K562 (cell line): ENCODE results near the gene COA5. TPM values are rescaled to one million over a fixed set of nuclear protein-coding genes. Genes with fewer than 3 reads are reported as not detected.

ENCODE experiments used
- ATAC-seq: fragments of 200-7000 bp; cut with Tn5 transposase; 3 replicates; pipeline ENCODE4 v1.9.1; 2020; ENCODE audit warnings: moderate library complexity
- BruUV-seq: library from RNA; stranded (reverse); fragments of 400-500 nt; replicated peaks from 2 replicates; lab custom pipeline; 2021; lab: Mats Ljungman, UMichigan
- CTCF ChIA-PET: fragments of 300-600 bp; formaldehyde crosslinking; extraction: SDS; loops from one replicate; lab custom pipeline; 2021; ENCODE audit warnings: low intra/inter-chr PET ratio; lab: Yijun Ruan, JAX
- POLR2A ChIA-PET: fragments of 300-600, 350-650 bp; sonication (Branson Sonifier 250); formaldehyde crosslinking; extraction: SDS; loops from one replicate; lab custom pipeline; 2021; ENCODE audit warnings: antibody characterized with exemption, inconsistent platforms; lab: Yijun Ruan, JAX
- DNase-seq, 4 experiments: peaks; one replicate each; pipeline versions ENCODE4 v3.0.0 to v3.0.0-alpha.2; 2011 to 2018; ENCODE audit warnings: low spot score in 3 of 4, mixed read lengths in 3 of 4; ENCODE audit errors: extremely low read depth in 1 of 4
- FAIRE-seq: peaks from 2 replicates; lab custom pipeline; 2011; peaks lifted over from hg19 to GRCh38; lab: Jason Lieb, UNC
- H2AFZ ChIP-seq: 2 replicates; pipeline ENCODE4 v1.6.0; 2011; ENCODE audit warnings: low read depth, low read length, control low read depth, inconsistent platforms
- H3K27ac ChIP-seq: fragments of 200-600 bp; 3 replicates; pipeline ENCODE4 v1.8.0; 2011; ENCODE audit warnings: low read depth, mild to moderate bottlenecking, control low read depth, inconsistent platforms, low read length, moderate library complexity, mixed read lengths; ENCODE audit errors: extremely low read depth
- H3K27me3 ChIP-seq, 2 experiments: fragments of 300-600 bp in 1 of 2; 2 replicates in 1 of 2; 3 replicates in 1 of 2; pipeline versions ENCODE4 v1.6.0 to v1.8.0; 2011; ENCODE audit warnings: inconsistent platforms in 2 of 2, low read length in 2 of 2, mild to moderate bottlenecking in 1 of 2, mixed read lengths in 1 of 2, moderate library complexity in 1 of 2; ENCODE audit not compliant: control insufficient read depth in 2 of 2, insufficient read depth in 2 of 2
- H3K36me3 ChIP-seq: fragments of 300-600 bp; 3 replicates; pipeline ENCODE4 v1.8.0; 2011; ENCODE audit warnings: mild to moderate bottlenecking, low read length, inconsistent platforms; ENCODE audit not compliant: control insufficient read depth, insufficient read depth
- H3K4me1 ChIP-seq, 2 experiments: fragments of 200-600 bp in 1 of 2; replicated peaks in 1 of 2; 2 replicates in 1 of 2; 3 replicates in 1 of 2; pipeline versions ENCODE4 v1.5.1 to v1.8.0; 2011; ENCODE audit warnings: inconsistent platforms in 2 of 2, low read length in 2 of 2, mild to moderate bottlenecking in 1 of 2, mixed read lengths in 1 of 2, moderate library complexity in 1 of 2; ENCODE audit not compliant: control insufficient read depth in 2 of 2, insufficient read depth in 2 of 2
- H3K4me2 ChIP-seq: 2 replicates; pipeline ENCODE4 v1.6.1; 2011; ENCODE audit warnings: low read length, control low read depth, inconsistent platforms, mixed read lengths; ENCODE audit not compliant: insufficient read depth
- H3K4me3 ChIP-seq: fragments of 200-600 bp; sonication (generic), shearing (Covaris generic); 2 replicates; pipeline ENCODE4 v1.5.1; 2016; ENCODE audit warnings: control low read depth, inconsistent platforms
- H3K79me2 ChIP-seq: fragments of 200-600 bp; 3 replicates; pipeline ENCODE4 v1.8.0; 2011; ENCODE audit warnings: low read length, inconsistent platforms; ENCODE audit not compliant: control insufficient read depth, insufficient read depth
- H3K9ac ChIP-seq, 2 experiments: 2 replicates each; pipeline versions ENCODE4 v1.6.0 to v1.6.1; 2011; ENCODE audit warnings: low read depth in 2 of 2, low read length in 2 of 2, control low read depth in 1 of 2, inconsistent platforms in 1 of 2, mild to moderate bottlenecking in 1 of 2, mixed read lengths in 1 of 2; ENCODE audit not compliant: insufficient read depth in 1 of 2
- H3K9me1 ChIP-seq: one replicate; pipeline ENCODE4 v1.6.0; 2011; ENCODE audit warnings: inconsistent platforms, mild to moderate bottlenecking, low read length, moderate library complexity; ENCODE audit not compliant: control insufficient read depth, insufficient read depth
- H3K9me3 ChIP-seq: replicated peaks from 2 replicates; pipeline ENCODE4 v1.5.1; 2011; ENCODE audit warnings: low read depth, low read length, inconsistent platforms; ENCODE audit not compliant: control insufficient read depth, insufficient read depth
- H4K20me1 ChIP-seq: replicated peaks from 2 replicates; pipeline ENCODE4 v1.6.1; 2011; ENCODE audit warnings: low read length, inconsistent platforms, mixed read lengths; ENCODE audit not compliant: control insufficient read depth, insufficient read depth
- CTBP1 ChIP-seq: fragments of 450-650 bp; IDR thresholded peaks from 2 replicates; pipeline ENCODE4 v1.6.1; 2016; ENCODE audit warnings: borderline replicate concordance
- SRSF9 ChIP-seq: fragments of 200-400 bp; formaldehyde crosslinking; IDR thresholded peaks from 2 replicates; pipeline ENCODE4 v1.6.1; 2017; ENCODE audit warnings: low read depth, low read length, borderline replicate concordance
- WGBS: fragments of 100-300 bp; shearing (Covaris generic); methylation state at CpG from one replicate; pipeline ENCODE4 v1.1.6; 2016; ENCODE audit warnings: low coverage, mixed read lengths; ENCODE audit not compliant: insufficient coverage; ENCODE audit errors: missing lambda C conversion rate; 5-methylcytosine and 5-hydroxymethylcytosine counted together
- in situ Hi-C: fragments of 300-500 bp; cut with MboI; formaldehyde crosslinking; loops from 4 replicates; pipeline ENCODE4 v1.15.0; 2018; ENCODE audit warnings: inconsistent platforms, mixed read lengths
- intact Hi-C: fragments of 100-400 bp; cut with micrococcal nuclease; formaldehyde crosslinking; loops from 2 replicates; pipeline ENCODE4 v1.14.2; 2022
- polyA plus RNA-seq, 8 experiments: library from polyadenylated mRNA; depleted of rRNA in 4 of 8; stranded (reverse) in 5 of 8; unstranded in 3 of 8; fragments of >200 nt; fragmentation: Nextera tagmentation in 2 of 8; fragmentation: Illumina TruSeq in 1 of 8; extraction: Ambion mirVana in 2 of 8; extraction: Trizol in 1 of 8; gene quantifications; 2 replicates each; pipeline versions ENCODE4 v1.2.1 to v1.2.3, GENCODE V29; 2011 to 2014; ENCODE audit warnings: inconsistent platforms in 1 of 8, missing spikeins in 1 of 8
- total RNA-seq, 7 experiments: library from RNA; depleted of rRNA in 6 of 7; stranded (reverse); fragments of >200 nt in 6 of 7; fragmentation: Illumina TruSeq in 2 of 7; extraction: Trizol in 2 of 7; gene quantifications; 2 replicates each; pipeline versions ENCODE4 v1.2.1 to v1.2.3, GENCODE V29; 2011 to 2021; ENCODE audit warnings: low replicate concordance in 1 of 7
- TF ChIP-seq, protein P1 (sequence below), 2 experiments: fragments of 250-450 bp in 1 of 2; fragments of 450-650 bp in 1 of 2; sonication (Bioruptor Pico) in 1 of 2; IDR thresholded peaks; 2 replicates each; pipeline versions ENCODE4 v1.6.1 to v1.8.0; 2016 to 2021; ENCODE audit warnings: mild to moderate bottlenecking in 2 of 2, moderate library complexity in 2 of 2, missing compliant biosample characterization in 1 of 2, missing genetic modification characterization in 1 of 2

COA5 gene
- total and polyA plus RNA-seq, 9 of the 15 experiments (the other 6 are each of a cell fraction or from before 2014, with no cell fraction given): 17.9 to 77.6 (median 33.4) TPM

DNA sequence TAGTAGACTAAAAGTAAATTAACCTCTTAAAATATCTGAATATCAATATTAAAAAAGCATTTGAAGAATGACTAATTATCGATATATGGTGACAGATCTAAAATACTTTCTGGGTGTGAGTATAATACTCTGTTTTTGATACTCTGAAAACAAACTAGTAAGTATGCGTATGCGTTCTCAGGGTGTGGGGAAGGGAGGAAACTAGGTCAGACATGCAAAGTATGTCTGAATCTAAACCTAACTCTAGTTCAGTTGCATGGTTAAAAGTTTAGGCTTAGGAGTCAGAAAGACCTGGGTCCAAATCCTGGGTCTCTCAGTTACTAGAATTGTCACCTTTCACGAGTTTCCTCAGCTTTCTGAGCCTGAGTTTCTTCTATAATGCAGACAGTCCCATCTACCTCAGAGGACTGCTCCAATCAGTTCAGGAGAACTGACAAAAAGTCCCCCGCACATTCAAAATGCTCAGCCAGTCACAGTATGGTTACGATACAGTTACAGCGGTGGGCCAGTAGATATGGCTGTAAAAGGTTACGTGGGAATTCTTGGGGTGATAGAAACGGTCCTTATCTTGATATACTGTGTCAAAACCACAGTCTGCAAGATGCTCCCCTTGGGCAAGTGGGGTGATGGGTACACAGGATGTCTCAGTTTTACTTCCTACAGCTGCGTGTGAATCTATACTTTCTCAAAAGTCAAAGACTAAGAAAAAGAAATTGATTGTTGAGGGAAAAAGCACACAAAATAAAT lies 29.3 kb upstream of the COA5 start:
- FAIRE-seq (no peak), DNase-seq (no peak)
- Histone ChIP-seq H3K27ac (no peak overlapping the region), H3K9ac (no peak overlapping the region), H3K9me3 (0 out of 2 replicates have a peak, but pooled peaks cover 1% of the 10 kb centered on the region)
- TF ChIP-seq, protein P1, sequence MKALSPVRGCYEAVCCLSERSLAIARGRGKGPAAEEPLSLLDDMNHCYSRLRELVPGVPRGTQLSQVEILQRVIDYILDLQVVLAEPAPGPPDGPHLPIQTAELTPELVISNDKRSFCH (CRISPR knock-in tag; IDR thresholded peaks at IDR 0.05): no peak
- TF ChIP-seq, protein P1 (tag; IDR thresholded peaks at IDR 0.05): no peak
- TF ChIP-seq SRSF9 (no peak), CTBP1 (no peak)
- TF ChIP-seq, all 486 proteins: peak for 0
- peaks cover 15 to 21% of the 10 kb centered on the region in 2 experiments; a peak in 4 of 5 replicates for H3K27me3 ChIP-seq
- H3K4me1 ChIP-seq: no peaks in the 10 kb centered on the region; a peak in 1 of 5 replicates
- no peaks in the 10 kb centered on the region for H3K9me1 ChIP-seq
- no peaks in the 10 kb centered on the region for H3K36me3 ChIP-seq
- intact Hi-C loops: no loop called here
- ATAC-seq: no peak
- no peak overlapping the region for H3K4me2 ChIP-seq
- 10% methylated on average over 10 of the region's 10 CpGs for WGBS
- peaks cover 3% of the 10 kb centered on the region; the same call in 1 of the 2 replicates for H4K20me1 ChIP-seq
- CTCF ChIA-PET: no interaction called here
- H3K4me3 ChIP-seq: no peak overlapping the region
- in situ Hi-C loops: no loop called here
- no peak overlapping the region for H2AFZ ChIP-seq
- no peaks in the 10 kb centered on the region for H3K79me2 ChIP-seq
- POLR2A ChIA-PET: no interaction called here
- no TSS peak for BruUV-seq
